RWPE2 (cell line): ENCODE data around the gene SSB.
A peak's percentile ranks its signal among the peaks of the same experiment; 100 is the strongest.
"Not testable (repeated sequence)": the region's sequence is repeated elsewhere in the genome, so short reads cannot be mapped to it uniquely, and the experiment has no call there.

Experiments
- ATAC-seq: fragments of 200-7000 bp; cut with Tn5 transposase; 3 replicates; pipeline ENCODE4 v1.9.1; 2021; ENCODE audit warnings: low read depth
- DNase-seq: peaks from one replicate; pipeline ENCODE4 v3.0.0-alpha.2; 2020; ENCODE audit warnings: low spot score
- H3K27ac ChIP-seq: fragments of 450-650 bp; 2 replicates; pipeline ENCODE4 v1.5.1; 2017; ENCODE audit warnings: mild to moderate bottlenecking; ENCODE audit not compliant: poor library complexity, severe bottlenecking
- H3K27me3 ChIP-seq: fragments of 250-450 bp; sonication (Bioruptor Pico); 2 replicates; pipeline ENCODE4 v1.5.1; 2021; ENCODE audit warnings: mild to moderate bottlenecking, moderate library complexity; ENCODE audit not compliant: insufficient read depth, poor library complexity, severe bottlenecking
- H3K36me3 ChIP-seq: fragments of 250-450 bp; sonication (Bioruptor Pico); 2 replicates; pipeline ENCODE4 v1.5.1; 2020; ENCODE audit warnings: low read depth, mild to moderate bottlenecking, moderate library complexity
- H3K4me1 ChIP-seq: fragments of 250-450 bp; sonication (Bioruptor Pico); 2 replicates; pipeline ENCODE4 v1.5.1; 2021; ENCODE audit warnings: mild to moderate bottlenecking, moderate library complexity; ENCODE audit not compliant: insufficient read depth, poor library complexity, severe bottlenecking
- H3K4me3 ChIP-seq: fragments of 250-450 bp; sonication (Bioruptor Pico); 2 replicates; pipeline ENCODE4 v1.5.1; 2021; ENCODE audit warnings: mild to moderate bottlenecking, moderate library complexity; ENCODE audit not compliant: severe bottlenecking
- H3K9me3 ChIP-seq: fragments of 250-450 bp; sonication (Bioruptor Pico); 2 replicates; pipeline ENCODE4 v1.5.1; 2021; ENCODE audit warnings: mild to moderate bottlenecking, moderate library complexity; ENCODE audit not compliant: severe bottlenecking
- TF ChIP-seq, protein P1 (sequence below): fragments of 450-650 bp; IDR thresholded peaks from one replicate; pipeline ENCODE4 v1.5.1; 2017; ENCODE audit warnings: mild to moderate bottlenecking, moderate library complexity; ENCODE audit not compliant: poor library complexity, severe bottlenecking

SSB gene

DNA sequence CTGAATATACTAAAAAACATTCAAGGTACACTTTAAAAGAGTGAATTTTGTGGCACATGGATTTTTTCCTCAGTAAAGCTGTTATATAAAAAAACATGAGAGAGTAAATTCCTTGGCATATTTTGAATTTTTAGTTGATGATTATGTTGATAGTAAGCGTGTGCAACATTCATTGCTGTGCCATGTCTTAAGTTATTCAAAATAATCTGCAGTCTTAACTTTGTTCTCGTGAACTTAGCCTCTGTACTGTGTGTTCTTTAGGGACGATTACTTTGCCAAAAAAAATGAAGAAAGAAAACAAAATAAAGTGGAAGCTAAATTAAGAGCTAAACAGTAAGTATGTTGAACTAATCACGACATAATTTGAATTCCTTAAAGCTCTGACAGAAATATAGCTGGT, 9.6 kb downstream of the SSB start:
- H3K27ac ChIP-seq: no peak overlapping the region
- H3K27me3 ChIP-seq: no peaks in the 10 kb centered on the region
- TF ChIP-seq, protein P1, sequence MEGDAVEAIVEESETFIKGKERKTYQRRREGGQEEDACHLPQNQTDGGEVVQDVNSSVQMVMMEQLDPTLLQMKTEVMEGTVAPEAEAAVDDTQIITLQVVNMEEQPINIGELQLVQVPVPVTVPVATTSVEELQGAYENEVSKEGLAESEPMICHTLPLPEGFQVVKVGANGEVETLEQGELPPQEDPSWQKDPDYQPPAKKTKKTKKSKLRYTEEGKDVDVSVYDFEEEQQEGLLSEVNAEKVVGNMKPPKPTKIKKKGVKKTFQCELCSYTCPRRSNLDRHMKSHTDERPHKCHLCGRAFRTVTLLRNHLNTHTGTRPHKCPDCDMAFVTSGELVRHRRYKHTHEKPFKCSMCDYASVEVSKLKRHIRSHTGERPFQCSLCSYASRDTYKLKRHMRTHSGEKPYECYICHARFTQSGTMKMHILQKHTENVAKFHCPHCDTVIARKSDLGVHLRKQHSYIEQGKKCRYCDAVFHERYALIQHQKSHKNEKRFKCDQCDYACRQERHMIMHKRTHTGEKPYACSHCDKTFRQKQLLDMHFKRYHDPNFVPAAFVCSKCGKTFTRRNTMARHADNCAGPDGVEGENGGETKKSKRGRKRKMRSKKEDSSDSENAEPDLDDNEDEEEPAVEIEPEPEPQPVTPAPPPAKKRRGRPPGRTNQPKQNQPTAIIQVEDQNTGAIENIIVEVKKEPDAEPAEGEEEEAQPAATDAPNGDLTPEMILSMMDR: no peak
- H3K4me3 ChIP-seq: no peak overlapping the region
- no peak for ATAC-seq
- H3K9me3 ChIP-seq: no peaks in the 10 kb centered on the region
- H3K36me3 ChIP-seq: peaks cover 97% of the 10 kb centered on the region
- DNase-seq: no peak
- no peaks in the 10 kb centered on the region for H3K4me1 ChIP-seq

DNA sequence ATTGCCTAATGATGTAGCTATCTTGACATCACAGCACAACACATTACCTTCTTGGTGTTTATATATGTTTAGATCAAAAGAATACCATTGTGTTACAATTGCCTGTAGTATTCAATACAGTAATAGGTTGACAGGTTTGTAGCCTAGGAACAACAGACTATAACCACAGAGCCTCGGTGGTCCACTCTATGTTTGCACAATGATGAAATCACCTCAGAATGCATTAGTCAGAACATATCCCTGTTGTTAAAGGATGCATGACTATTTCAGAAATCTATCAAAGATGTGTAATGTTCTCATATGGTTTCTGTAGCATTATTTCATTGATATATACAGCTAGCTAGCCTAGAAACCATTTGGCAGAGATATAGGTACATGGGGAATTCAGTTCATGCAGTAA, 17.2 kb downstream of the SSB start:
- H3K4me1 ChIP-seq: peaks cover 35% of the 10 kb centered on the region
- ATAC-seq (peak; percentile 93), DNase-seq (no peak)
- H3K9me3 ChIP-seq: peaks cover 2% of the 10 kb centered on the region
- TF ChIP-seq, protein P1: no peak
- H3K27me3 ChIP-seq: no peaks in the 10 kb centered on the region
- H3K27ac ChIP-seq: peak overlapping the region; percentile 47
- no peak overlapping the region for H3K4me3 ChIP-seq
- peaks cover 91% of the 10 kb centered on the region for H3K36me3 ChIP-seq

DNA sequence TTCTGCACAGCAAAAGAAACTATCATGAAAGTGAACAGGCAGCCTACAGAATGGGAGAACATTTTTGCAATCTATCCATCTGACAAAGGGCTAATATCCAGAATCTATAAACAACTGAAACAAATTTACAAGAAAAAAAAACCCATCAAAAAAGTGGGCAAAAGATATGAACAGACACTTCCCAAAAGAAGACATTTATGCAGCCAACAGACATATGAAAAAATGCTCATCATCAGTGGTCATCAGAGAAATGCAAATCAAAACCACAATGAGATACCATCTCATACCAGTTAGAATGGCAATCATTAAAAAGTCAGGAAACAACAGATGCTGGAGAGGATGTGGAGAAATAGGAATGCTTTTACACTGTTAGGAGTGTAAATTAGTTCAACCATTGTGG, 18.3 kb downstream of the SSB start:
- not testable (repeated sequence) for DNase-seq, H3K9me3 ChIP-seq, H3K4me3 ChIP-seq, ATAC-seq, H3K27me3 ChIP-seq
- Histone ChIP-seq H3K36me3 (peaks cover 91% of the 10 kb centered on the region), H3K27ac (peak overlapping the region; percentile 47), H3K4me1 (peaks cover 40% of the 10 kb centered on the region)

DNA sequence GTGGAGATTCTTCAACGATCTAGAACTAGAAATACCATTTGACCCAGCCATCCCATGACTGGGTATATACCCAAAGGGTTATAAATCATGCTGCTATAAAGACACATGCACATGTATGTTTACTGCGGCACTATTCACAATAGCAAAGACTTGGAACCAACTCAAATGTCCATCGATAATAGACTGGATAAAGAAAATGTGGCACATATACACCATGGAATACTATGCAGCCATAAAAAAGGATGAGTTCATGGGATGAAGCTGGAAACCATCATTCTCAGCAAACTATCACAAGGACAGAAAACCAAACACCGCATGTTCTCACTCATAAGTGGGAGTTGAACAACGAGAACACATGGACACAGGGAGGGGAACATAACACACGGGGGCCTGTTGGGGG, 18.7 kb downstream of the SSB start:
- not testable (repeated sequence) for ATAC-seq, H3K27me3 ChIP-seq, DNase-seq, H3K4me3 ChIP-seq, H3K27ac ChIP-seq, H3K9me3 ChIP-seq
- Histone ChIP-seq H3K36me3 (peaks cover 91% of the 10 kb centered on the region), H3K4me1 (peaks cover 41% of the 10 kb centered on the region)

DNA sequence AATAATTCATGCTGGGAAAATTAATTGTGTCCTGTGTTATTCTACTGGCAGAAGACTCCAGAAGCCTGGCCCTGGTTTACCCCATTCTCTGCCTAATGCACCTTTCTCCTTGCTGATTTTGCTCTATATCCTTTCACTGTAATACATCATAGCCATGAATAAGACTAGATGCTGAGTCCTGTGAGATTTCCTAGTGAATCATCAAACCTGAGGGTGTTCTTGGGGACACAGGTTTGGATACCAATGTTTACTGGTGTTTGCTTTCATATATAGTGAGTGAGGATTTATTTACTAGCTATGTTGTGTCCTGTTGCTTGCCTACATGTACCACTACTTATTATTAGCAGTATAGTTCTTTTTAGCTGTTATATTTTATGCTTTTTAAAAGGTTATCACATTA, 19.6 kb downstream of the SSB start:
- Histone ChIP-seq H3K27ac (peak overlapping the region; percentile 82), H3K4me3 (no peak overlapping the region), H3K36me3 (peaks cover 91% of the 10 kb centered on the region), H3K9me3 (peaks cover 2% of the 10 kb centered on the region), H3K27me3 (no peaks in the 10 kb centered on the region), H3K4me1 (peaks cover 49% of the 10 kb centered on the region)
- ATAC-seq (no peak), DNase-seq (no peak)
- TF ChIP-seq, protein P1: no peak

DNA sequence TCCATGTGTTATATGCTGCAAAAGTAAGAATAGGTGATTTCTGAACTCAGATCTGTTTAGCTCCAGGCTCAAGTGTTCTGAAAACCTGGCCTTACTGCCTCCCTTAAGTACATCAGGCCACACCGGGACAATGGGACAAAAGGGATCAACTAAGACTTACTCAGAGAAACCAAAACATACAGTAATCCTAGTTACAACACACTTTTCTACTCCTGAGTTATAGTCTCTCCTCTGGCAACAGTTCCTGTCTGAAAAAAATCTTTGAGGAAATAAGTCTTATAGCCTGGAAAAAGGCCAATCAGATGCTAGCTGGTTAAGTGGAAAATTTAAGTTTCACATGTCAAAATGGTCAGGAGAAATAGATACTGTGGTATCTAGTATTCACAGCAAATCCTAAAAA, 20.4 kb downstream of the SSB start:
- Histone ChIP-seq H3K36me3 (peaks cover 89% of the 10 kb centered on the region), H3K4me3 (no peak overlapping the region), H3K27ac (peak overlapping the region; percentile 82), H3K27me3 (no peaks in the 10 kb centered on the region), H3K4me1 (peaks cover 54% of the 10 kb centered on the region), H3K9me3 (peaks cover 2% of the 10 kb centered on the region)
- TF ChIP-seq, protein P1: no peak
- ATAC-seq (no peak), DNase-seq (no peak)

DNA sequence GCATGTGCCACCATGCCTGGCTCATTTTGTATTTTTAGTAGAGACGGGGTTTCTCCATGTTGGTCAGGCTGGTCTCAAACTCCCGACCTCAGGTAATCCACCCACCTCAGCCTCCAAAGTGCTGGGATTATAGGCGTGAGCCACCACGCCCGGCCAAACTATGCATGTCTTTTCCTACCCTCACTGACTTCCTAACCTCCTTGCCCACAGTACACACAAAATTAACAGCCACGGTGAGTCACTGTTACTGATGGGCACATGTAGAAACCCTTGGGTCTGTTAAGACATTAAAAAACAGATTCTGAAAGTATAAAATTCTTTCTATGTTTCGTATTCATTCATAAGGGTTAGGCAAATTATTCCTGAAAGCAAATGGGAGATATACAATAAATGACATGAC, 21.4 kb downstream of the SSB start:
- Histone ChIP-seq H3K27ac (peak overlapping the region; percentile 82), H3K4me1 (peaks cover 54% of the 10 kb centered on the region), H3K36me3 (peaks cover 83% of the 10 kb centered on the region)
- ATAC-seq: peak; percentile 64
- H3K9me3 ChIP-seq, H3K4me3 ChIP-seq, H3K27me3 ChIP-seq, DNase-seq: not testable (repeated sequence)
